GM12801 (cell line): ENCODE data around the gene ADK.

Experiments used
- CTCF ChIP-seq: IDR thresholded peaks from one replicate; pipeline ENCODE4 v1.5.1; 2011; ENCODE audit warnings: control low read depth; ENCODE audit not compliant: insufficient read length; ENCODE audit errors: extremely low read depth

The ADK gene

GRCh38 chr10:74518061-74518460 lies 367.0 kb downstream of the ADK start:
- TF ChIP-seq CTCF, result no peak

GRCh38 chr10:74521526-74521925 lies 370.5 kb downstream of the ADK start:
- TF ChIP-seq CTCF, result no peak

- no peak for TF ChIP-seq CTCF
Observed at GRCh38 chr10:74523199-74523598, 372.2 kb downstream of the ADK start.

- TF ChIP-seq CTCF, result no peak
Observed at GRCh38 chr10:74525885-74526284, 374.9 kb downstream of the ADK start.

DNA sequence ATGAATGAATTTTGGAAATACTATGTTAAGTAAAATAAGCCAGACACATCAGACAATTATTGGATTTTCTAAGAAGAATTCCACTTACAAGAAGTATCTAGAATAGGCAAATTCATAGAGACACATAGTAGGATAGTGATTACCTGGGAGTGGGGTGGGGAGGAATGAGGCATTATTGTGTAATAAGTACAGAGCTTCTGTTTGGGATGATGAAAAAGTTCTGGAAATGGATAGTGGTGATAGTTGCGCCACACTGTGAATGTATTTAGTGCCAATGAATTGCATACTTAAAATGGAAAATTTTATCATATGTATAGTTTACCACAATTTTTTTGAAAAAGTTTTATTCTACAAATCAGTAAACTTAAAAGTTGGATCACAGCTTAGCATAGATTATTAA lies 378.2 kb downstream of the ADK start:
- TF ChIP-seq CTCF, result no peak

DNA sequence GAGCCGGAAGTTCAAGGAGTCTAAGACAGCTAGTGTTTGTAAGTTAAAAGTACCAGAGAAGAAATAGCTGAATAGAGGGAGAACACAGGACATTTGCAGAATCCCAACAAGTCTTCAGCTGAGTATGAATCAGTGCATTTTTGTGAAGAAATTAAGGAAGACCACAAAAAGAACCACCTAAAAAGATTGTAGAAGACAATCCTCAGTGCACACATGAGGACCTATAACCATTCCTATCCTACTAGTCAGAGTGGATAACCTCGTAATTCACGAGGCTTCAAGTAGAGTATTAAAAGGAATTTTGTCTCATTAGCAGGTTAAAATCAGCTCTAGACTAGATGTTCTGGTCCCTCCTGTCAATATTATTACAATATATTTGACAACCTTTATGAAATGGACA lies 380.0 kb downstream of the ADK start:
- no peak for TF ChIP-seq CTCF

DNA sequence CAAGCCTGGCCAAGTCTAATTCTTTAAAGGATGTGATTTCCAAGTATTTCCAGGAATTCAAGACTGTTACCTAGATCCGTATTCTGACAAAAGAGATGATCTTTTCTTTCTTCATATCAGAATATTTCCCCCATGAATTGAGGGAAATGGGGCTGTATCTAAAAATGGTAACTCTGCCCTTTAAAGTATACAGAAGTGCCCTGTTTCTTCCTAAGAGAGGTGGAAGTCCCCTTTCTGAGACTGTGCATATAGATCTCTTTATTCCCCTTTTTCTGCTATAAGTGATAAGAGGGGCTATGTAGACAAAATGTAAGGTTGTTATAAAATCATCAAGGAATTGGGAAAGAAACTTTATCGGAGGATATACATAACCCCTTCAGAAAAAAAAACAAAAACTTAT lies 388.3 kb downstream of the ADK start:
- TF ChIP-seq CTCF, result no peak

- no peak for TF ChIP-seq CTCF
Observed at GRCh38 chr10:74541375-74541774, 390.4 kb downstream of the ADK start.
